B cell (primary cell): Measurements from ENCODE around the gene TAS2R8.

ENCODE experiments used
- EZH2 ChIP-seq: IDR thresholded peaks from 2 replicates; pipeline ENCODE4 v1.6.1; 2012; ENCODE audit warnings: borderline replicate concordance, low read depth, mild to moderate bottlenecking, moderate library complexity, low read length; ENCODE audit not compliant: insufficient read depth, poor library complexity, severe bottlenecking
- TF ChIP-seq, protein P1 (sequence below): fragments of 200-600 bp; IDR thresholded peaks from one replicate; pipeline ENCODE4 v1.8.0; 2022; ENCODE audit warnings: antibody characterized with exemption, mild to moderate bottlenecking

DNA sequence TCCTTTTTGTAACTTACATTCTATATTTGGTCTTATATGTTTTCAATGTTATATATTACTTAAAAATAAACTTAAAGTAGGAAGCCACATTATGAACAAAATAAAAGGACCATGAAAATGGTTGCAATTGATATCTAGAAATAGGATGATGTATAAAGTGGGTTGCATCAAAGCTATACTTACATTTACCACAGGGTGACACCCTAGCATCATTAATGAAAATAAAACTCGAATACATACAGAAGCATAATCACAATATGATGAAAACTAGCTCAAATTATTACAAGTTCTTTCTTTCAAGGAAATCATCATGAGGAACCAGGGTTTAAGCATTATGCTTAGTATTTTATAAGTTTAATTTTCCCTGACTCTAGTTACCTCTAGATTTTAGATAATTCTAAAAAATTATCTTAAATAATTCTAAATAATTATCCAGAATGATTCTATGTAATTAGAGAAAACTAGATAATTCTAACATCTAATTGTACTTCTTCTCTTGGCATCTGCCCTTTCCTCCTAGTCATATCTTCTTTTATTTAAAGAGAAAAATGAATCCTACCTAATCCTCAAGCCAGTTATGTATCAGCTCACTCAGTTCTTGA lies 35.9 kb downstream of the TAS2R8 start:
- TF ChIP-seq, protein P1, sequence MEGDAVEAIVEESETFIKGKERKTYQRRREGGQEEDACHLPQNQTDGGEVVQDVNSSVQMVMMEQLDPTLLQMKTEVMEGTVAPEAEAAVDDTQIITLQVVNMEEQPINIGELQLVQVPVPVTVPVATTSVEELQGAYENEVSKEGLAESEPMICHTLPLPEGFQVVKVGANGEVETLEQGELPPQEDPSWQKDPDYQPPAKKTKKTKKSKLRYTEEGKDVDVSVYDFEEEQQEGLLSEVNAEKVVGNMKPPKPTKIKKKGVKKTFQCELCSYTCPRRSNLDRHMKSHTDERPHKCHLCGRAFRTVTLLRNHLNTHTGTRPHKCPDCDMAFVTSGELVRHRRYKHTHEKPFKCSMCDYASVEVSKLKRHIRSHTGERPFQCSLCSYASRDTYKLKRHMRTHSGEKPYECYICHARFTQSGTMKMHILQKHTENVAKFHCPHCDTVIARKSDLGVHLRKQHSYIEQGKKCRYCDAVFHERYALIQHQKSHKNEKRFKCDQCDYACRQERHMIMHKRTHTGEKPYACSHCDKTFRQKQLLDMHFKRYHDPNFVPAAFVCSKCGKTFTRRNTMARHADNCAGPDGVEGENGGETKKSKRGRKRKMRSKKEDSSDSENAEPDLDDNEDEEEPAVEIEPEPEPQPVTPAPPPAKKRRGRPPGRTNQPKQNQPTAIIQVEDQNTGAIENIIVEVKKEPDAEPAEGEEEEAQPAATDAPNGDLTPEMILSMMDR: peak; percentile 77
- no peak for TF ChIP-seq EZH2
